ENCODE measurements around the gene CREBRF. TPM values are rescaled to one million over a fixed set of nuclear protein-coding genes. Genes with fewer than 3 reads are reported as not detected.

CREBRF gene
- total and polyA plus RNA-seq, 2 of the 4 experiments (the other 2 are of a cell fraction) = 3.2 to 16.1 TPM

- ChIA-PET POLR2A (ENCODE audit: unreplicated experiment) (no interaction called here), CTCF (interaction anchor here (1.1 kb wide), 1 partner anchor 52 kb away, joined by 3 read pairs; no protein-coding TSS in a partner anchor)
- Histone ChIP-seq H4K5ac (ENCODE audit: low read depth, low read length) (no peak overlapping the region), H4K8ac (ENCODE audit: low read depth in 2 of 2, low read length in 2 of 2) (0 out of 4 replicates have a peak overlapping the region, but pooled peaks of 1 of the 2 experiments have one; percentile 31), H2AFZ (replicated peaks; ENCODE audit: low read length, poor library complexity) (no peak overlapping the region), H2AK5ac (ENCODE audit: low read depth, low read length) (no peak overlapping the region), H3K4me3 (ENCODE audit: insufficient read depth, low read depth, low read length) (no peak overlapping the region), H3K18ac (ENCODE audit: low read depth, low read length) (no peak overlapping the region), H3K79me1 (ENCODE audit: low read depth in 1 of 2, low read length in 2 of 2) (peaks cover 24 to 58% of the 10 kb centered on the region in 2 experiments), H3K9me3 (ENCODE audit: control insufficient read depth, insufficient read depth, low read length) (no peaks in the 10 kb centered on the region), H4K91ac (ENCODE audit: insufficient read depth, low read depth, low read length) (no peak overlapping the region), H2BK20ac (ENCODE audit: low read depth, low read length) (no peak overlapping the region), H3K27me3 (ENCODE audit: control insufficient read depth, insufficient read depth, low read length) (no peaks in the 10 kb centered on the region), H2BK120ac (ENCODE audit: low read depth, low read length) (no peak overlapping the region), H4K20me1 (ENCODE audit: insufficient read depth, low read length) (peaks cover 29% of the 10 kb centered on the region), H3K14ac (replicated peaks; ENCODE audit: low read depth, low read length) (peak overlapping the region; percentile 23; the same call in 1 of the 2 replicates), H3K4ac (ENCODE audit: low read depth, low read length) (peak overlapping the region; percentile 33; the same call in 1 of the 2 replicates), H2AK9ac (replicated peaks; ENCODE audit: low read depth, low read length, poor library complexity) (no peak overlapping the region), H2BK15ac (ENCODE audit: low read depth, low read length) (no peak overlapping the region), H3K4me2 (ENCODE audit: low read depth, low read length) (no peak overlapping the region), H3K9ac (ENCODE audit: low read depth, low read length) (no peak overlapping the region), H3K23ac (ENCODE audit: low read depth, low read length) (no peak overlapping the region), H3K4me1 (ENCODE audit: control insufficient read depth, insufficient read depth, low read length) (peaks cover 12% of the 10 kb centered on the region), H3K27ac (ENCODE audit: insufficient read depth, low read length) (no peak overlapping the region), H3K36me3 (ENCODE audit: control insufficient read depth, insufficient read depth, low read length) (peaks cover 4% of the 10 kb centered on the region; the same call in 1 of the 2 replicates), H2BK5ac (ENCODE audit: low read depth, low read length, poor library complexity, severe bottlenecking) (no peak overlapping the region), H3K56ac (ENCODE audit: extremely low read depth, insufficient read depth, low read length) (no peak overlapping the region), H3K9me1 (ENCODE audit: insufficient read depth, low read length) (peaks cover 15% of the 10 kb centered on the region)
- TF ChIP-seq MAZ (IDR thresholded peaks at IDR 0.05; ENCODE audit: borderline replicate concordance, low read depth, low read length) (no peak), RFX5 (IDR thresholded peaks at IDR 0.05; ENCODE audit: low read depth, low read length) (no peak), FOS (IDR thresholded peaks at IDR 0.05; ENCODE audit: low read depth, low read length) (no peak), MAFK (IDR thresholded peaks at IDR 0.05; ENCODE audit: low read depth, low read length) (no peak), NFE2L2 (IDR thresholded peaks at IDR 0.05; ENCODE audit: low read depth, low read length) (no peak), CHD1 (IDR thresholded peaks at IDR 0.05; ENCODE audit: low read depth, low read length) (no peak), POLR2A (IDR thresholded peaks at IDR 0.05; ENCODE audit: low read depth, low read length) (no peak), CTCF (conservative IDR thresholded peaks at IDR 0.05; ENCODE audit: low read depth, low read length) (no peak), RCOR1 (IDR thresholded peaks at IDR 0.05; ENCODE audit: insufficient replicate concordance, low read length) (no peak), MXI1 (IDR thresholded peaks at IDR 0.05; ENCODE audit: borderline replicate concordance, low read depth, low read length) (no peak), ELK1 (IDR thresholded peaks at IDR 0.05; ENCODE audit: borderline replicate concordance, low read depth, low read length) (no peak), BHLHE40 (IDR thresholded peaks at IDR 0.05; ENCODE audit: low read depth, low read length) (no peak), CEBPB (IDR thresholded peaks at IDR 0.05; ENCODE audit: low read depth, low read length) (no peak), RAD21 (IDR thresholded peaks at IDR 0.05; ENCODE audit: low read length) (no peak)
- TF ChIP-seq, protein P1, sequence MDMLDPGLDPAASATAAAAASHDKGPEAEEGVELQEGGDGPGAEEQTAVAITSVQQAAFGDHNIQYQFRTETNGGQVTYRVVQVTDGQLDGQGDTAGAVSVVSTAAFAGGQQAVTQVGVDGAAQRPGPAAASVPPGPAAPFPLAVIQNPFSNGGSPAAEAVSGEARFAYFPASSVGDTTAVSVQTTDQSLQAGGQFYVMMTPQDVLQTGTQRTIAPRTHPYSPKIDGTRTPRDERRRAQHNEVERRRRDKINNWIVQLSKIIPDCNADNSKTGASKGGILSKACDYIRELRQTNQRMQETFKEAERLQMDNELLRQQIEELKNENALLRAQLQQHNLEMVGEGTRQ (IDR thresholded peaks at IDR 0.05; ENCODE audit: low read depth, low read length) = no peak
- in situ Hi-C loops (cut with MboI; ENCODE audit: low sequenced_read_pairs) = no loop called here
- intact Hi-C loops (cut with micrococcal nuclease) = no loop called here
- dilution Hi-C loops (cut with HindIII; ENCODE audit: low sequenced_read_pairs, unreplicated experiment) = no loop called here
- DNase-seq = no peak
- WGBS, 2 experiments (ENCODE audit: extremely low coverage in 2 of 2, insufficient read length in 1 of 2) = 75% methylated on average over 1 of the region's 4 CpGs; no CpG with 5 or more reads in 1 of the 2 experiments
- BruUV-seq (replicated peaks) = no TSS peak
- ATAC-seq (ENCODE audit: low read depth) = peak; percentile 46
These were observed 27.3 kb upstream of the CREBRF start for GRCh38 chr5:173028811-173029327.

Measured in IMR-90 (cell line).